OCI-LY1 (cell line): ENCODE results near the gene BRICD5.
"Not testable (repeated sequence)": the region's sequence is repeated elsewhere in the genome, so short reads cannot be mapped to it uniquely, and the experiment has no call there.

Experiments used
- H2AFZ ChIP-seq: fragments of 200-600 bp; sonication (generic), shearing (Covaris generic); 2 replicates; pipeline ENCODE4 v1.6.0; 2014; ENCODE audit warnings: antibody characterized with exemption, mild to moderate bottlenecking, low read length
- H3F3A ChIP-seq: fragments of 200-600 bp; sonication (generic), shearing (Covaris generic); 2 replicates; pipeline ENCODE4 v1.6.0; 2014; ENCODE audit warnings: mild to moderate bottlenecking, antibody characterized with exemption, low read length, moderate library complexity; ENCODE audit not compliant: insufficient read depth
- H3K27ac ChIP-seq: fragments of 200-600 bp; sonication (generic); 2 replicates; pipeline ENCODE4 v1.5.1; 2014; ENCODE audit warnings: low read length, mixed run types, mild to moderate bottlenecking, low read depth; ENCODE audit not compliant: poor library complexity, severe bottlenecking
- H3K27me3 ChIP-seq: fragments of 200-600 bp; sonication (generic); 2 replicates; pipeline ENCODE4 v1.6.0; 2014; ENCODE audit warnings: antibody characterized with exemption, mild to moderate bottlenecking, low read length, moderate library complexity; ENCODE audit not compliant: insufficient read depth
- H3K36me3 ChIP-seq: fragments of 200-600 bp; sonication (generic); 2 replicates; pipeline ENCODE4 v1.6.1; 2014; ENCODE audit warnings: mild to moderate bottlenecking, antibody characterized with exemption, low read length, moderate library complexity, mixed read lengths; ENCODE audit not compliant: insufficient read depth
- H3K4me1 ChIP-seq: fragments of 200-600 bp; sonication (generic); 2 replicates; pipeline ENCODE4 v1.5.1; 2014; ENCODE audit warnings: mild to moderate bottlenecking, low read length, moderate library complexity; ENCODE audit not compliant: insufficient read depth, severe bottlenecking
- H3K4me2 ChIP-seq: fragments of 200-600 bp; sonication (generic), shearing (Covaris generic); 2 replicates; pipeline ENCODE4 v1.6.1; 2014; ENCODE audit warnings: low read length
- H3K4me3 ChIP-seq: fragments of 200-600 bp; sonication (generic); 2 replicates; pipeline ENCODE4 v1.5.1; 2014; ENCODE audit warnings: low read length, low read depth, mild to moderate bottlenecking, mixed read lengths; ENCODE audit not compliant: poor library complexity, severe bottlenecking
- H3K79me2 ChIP-seq: fragments of 200-600 bp; shearing (Covaris generic); 2 replicates; pipeline ENCODE4 v1.6.1; 2016; ENCODE audit warnings: mixed run types, low read length, mixed read lengths; ENCODE audit not compliant: insufficient read depth
- H3K9ac ChIP-seq: fragments of 200-600 bp; sonication (generic), shearing (Covaris generic); 2 replicates; pipeline ENCODE4 v1.6.1; 2014; ENCODE audit warnings: mild to moderate bottlenecking, low read length, mixed read lengths
- H3K9me2 ChIP-seq: fragments of 200-600 bp; sonication (generic), shearing (Covaris generic); 2 replicates; pipeline ENCODE4 v1.6.1; 2014; ENCODE audit warnings: low read depth, mild to moderate bottlenecking, low read length, mixed read lengths
- H3K9me3 ChIP-seq: fragments of 200-600 bp; shearing (Covaris generic); 2 replicates; pipeline ENCODE4 v1.6.1; 2014; ENCODE audit warnings: low read length, mixed read lengths
- H4K20me1 ChIP-seq: fragments of 200-600 bp; sonication (generic), shearing (Covaris generic); 2 replicates; pipeline ENCODE4 v1.6.0; 2016; ENCODE audit warnings: mild to moderate bottlenecking, low read length; ENCODE audit not compliant: insufficient read depth
- EZH2 ChIP-seq: fragments of 200-600 bp; sonication (generic), shearing (Covaris generic); IDR thresholded peaks from 2 replicates; pipeline ENCODE4 v1.8.0; 2017; ENCODE audit warnings: borderline replicate concordance, mixed run types, mild to moderate bottlenecking, antibody characterized with exemption, low read length, moderate library complexity, mixed read lengths
- TF ChIP-seq, protein P1 (sequence below): fragments of 200-600 bp; sonication (generic), shearing (Covaris generic); IDR thresholded peaks from 2 replicates; pipeline ENCODE4 v1.5.1; 2017; ENCODE audit warnings: mild to moderate bottlenecking, antibody characterized with exemption, low read length, moderate library complexity, mixed read lengths

BRICD5 gene

DNA sequence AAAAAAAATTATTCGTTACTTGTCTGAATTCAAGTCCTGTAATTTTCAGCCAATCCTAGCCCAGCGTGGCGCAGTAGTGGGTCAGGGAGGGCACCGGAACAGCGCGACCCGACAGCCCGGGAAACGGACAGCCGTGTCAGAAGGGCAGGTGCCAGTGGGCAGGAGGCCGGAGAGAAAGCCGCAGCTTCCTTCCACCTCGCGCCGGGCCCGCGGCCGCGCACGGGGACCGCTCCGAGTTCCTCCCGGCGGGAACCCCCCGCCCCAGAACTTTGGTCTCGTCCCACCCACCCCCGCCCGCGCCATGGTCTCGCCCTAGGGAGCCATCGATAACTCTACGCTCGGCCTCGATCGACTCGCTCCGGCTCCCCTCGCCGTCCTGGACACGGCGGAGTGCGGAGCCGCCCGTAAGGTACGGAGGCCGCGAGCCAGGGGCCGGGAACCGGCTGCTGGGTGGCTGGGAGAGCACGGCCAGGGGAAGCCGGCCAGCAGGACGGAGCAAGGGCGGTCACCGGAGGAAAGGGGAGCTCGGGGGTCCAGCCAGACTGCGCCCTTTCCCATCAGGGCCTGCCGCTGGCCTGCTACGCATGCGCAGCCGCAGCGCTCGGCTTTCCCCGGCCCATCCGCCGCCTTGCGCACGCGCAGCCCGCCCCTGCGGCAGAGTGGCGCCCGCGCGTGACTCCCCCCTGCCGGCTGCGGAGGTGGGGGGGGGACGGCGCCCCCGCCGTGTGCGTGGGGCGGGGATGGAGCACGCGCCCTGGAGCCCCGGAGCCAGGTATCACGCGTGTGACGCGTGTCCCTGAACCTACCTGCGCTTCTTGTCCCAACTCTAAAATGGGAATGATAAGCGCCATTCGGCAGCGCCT, 5.3 kb downstream of the BRICD5 start, which contains the start of gene MLST8:
TSS of gene MLST8 (plus strand) at position 351 of the 863 bp plus-strand sequence. CDS start 632 bp downstream, outside the sequence.
- peak within 1 kb of the TSS; percentile 90 for H3K4me3 ChIP-seq
- no peaks in the 10 kb centered on the region for H3K79me2 ChIP-seq
- peaks cover 22% of the 10 kb centered on the region for H3K4me1 ChIP-seq
- no peaks in the 10 kb centered on the region for H3K9me2 ChIP-seq
- peaks cover 33% of the 10 kb centered on the region; the same call in 1 of the 2 replicates for H3K36me3 ChIP-seq
- no peaks in the 10 kb centered on the region; the same call in 1 of the 2 replicates for H3F3A ChIP-seq
- H3K9me3 ChIP-seq, result no peaks in the 10 kb centered on the region
- peaks cover 7% of the 10 kb centered on the region; the same call in 1 of the 2 replicates for H3K27me3 ChIP-seq
- peak within 1 kb of the TSS; percentile 96 for H3K4me2 ChIP-seq
- peak within 1 kb of the TSS; percentile 55 for H3K27ac ChIP-seq
- peak within 1 kb of the TSS; percentile 51; the same call in 1 of the 2 replicates for H2AFZ ChIP-seq
- H3K9ac ChIP-seq, result peak within 1 kb of the TSS; percentile 96
- no peaks in the 10 kb centered on the region for H4K20me1 ChIP-seq
- TF ChIP-seq, protein P1, sequence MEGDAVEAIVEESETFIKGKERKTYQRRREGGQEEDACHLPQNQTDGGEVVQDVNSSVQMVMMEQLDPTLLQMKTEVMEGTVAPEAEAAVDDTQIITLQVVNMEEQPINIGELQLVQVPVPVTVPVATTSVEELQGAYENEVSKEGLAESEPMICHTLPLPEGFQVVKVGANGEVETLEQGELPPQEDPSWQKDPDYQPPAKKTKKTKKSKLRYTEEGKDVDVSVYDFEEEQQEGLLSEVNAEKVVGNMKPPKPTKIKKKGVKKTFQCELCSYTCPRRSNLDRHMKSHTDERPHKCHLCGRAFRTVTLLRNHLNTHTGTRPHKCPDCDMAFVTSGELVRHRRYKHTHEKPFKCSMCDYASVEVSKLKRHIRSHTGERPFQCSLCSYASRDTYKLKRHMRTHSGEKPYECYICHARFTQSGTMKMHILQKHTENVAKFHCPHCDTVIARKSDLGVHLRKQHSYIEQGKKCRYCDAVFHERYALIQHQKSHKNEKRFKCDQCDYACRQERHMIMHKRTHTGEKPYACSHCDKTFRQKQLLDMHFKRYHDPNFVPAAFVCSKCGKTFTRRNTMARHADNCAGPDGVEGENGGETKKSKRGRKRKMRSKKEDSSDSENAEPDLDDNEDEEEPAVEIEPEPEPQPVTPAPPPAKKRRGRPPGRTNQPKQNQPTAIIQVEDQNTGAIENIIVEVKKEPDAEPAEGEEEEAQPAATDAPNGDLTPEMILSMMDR, result no peak; the same call in 1 of the 2 replicates
- no peak for TF ChIP-seq EZH2

DNA sequence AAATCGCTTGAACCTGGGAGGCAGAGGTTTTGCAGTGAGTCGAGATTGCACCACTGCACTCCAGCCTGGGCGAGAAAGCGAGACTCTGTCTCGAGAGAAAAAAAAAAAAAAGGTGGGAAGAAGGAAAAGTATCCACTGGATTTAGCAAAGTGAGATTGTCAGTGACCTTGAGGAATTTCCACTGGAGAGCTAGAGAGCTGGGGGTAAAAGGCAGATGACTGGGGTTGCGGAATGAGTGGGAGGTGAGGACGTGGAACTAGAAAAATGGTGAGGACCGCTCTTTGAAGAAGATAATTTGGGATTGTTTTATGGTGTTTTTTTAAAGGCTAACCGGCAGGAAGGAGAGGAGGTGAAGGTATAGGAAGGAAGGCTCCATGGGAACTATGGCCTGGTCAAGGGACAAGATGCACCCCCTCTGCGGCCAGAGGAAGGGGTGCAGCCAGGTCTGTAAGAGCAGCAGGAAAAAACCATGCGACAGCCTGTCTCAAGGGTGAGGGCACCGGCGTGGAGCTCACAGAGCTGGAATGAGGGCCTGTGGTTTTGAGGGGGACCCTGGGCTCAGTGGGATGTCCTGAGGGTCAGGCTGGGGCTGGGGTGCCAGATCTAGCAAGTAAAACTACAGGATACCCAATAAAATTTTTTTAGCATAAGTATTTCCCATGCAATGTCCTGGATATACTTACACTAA, 6.1 kb downstream of the BRICD5 start:
- no peaks in the 10 kb centered on the region for H3K9me2 ChIP-seq
- H3K27ac ChIP-seq, result no peak overlapping the region
- H3K9me3 ChIP-seq, result no peaks in the 10 kb centered on the region
- H3K4me1 ChIP-seq, result peaks cover 22% of the 10 kb centered on the region
- peaks cover 30% of the 10 kb centered on the region; the same call in 1 of the 2 replicates for H3K36me3 ChIP-seq
- H2AFZ ChIP-seq, result peak overlapping the region; percentile 51; the same call in 1 of the 2 replicates
- no peak for TF ChIP-seq EZH2
- TF ChIP-seq, protein P1, result no peak
- no peaks in the 10 kb centered on the region for H3K79me2 ChIP-seq
- peak overlapping the region; percentile 90 for H3K4me3 ChIP-seq
- H3K9ac ChIP-seq, result peak overlapping the region; percentile 96
- H4K20me1 ChIP-seq, result no peaks in the 10 kb centered on the region
- H3K27me3 ChIP-seq, result peaks cover 12% of the 10 kb centered on the region; the same call in 1 of the 2 replicates
- peak overlapping the region; percentile 96 for H3K4me2 ChIP-seq
- no peaks in the 10 kb centered on the region; the same call in 1 of the 2 replicates for H3F3A ChIP-seq

DNA sequence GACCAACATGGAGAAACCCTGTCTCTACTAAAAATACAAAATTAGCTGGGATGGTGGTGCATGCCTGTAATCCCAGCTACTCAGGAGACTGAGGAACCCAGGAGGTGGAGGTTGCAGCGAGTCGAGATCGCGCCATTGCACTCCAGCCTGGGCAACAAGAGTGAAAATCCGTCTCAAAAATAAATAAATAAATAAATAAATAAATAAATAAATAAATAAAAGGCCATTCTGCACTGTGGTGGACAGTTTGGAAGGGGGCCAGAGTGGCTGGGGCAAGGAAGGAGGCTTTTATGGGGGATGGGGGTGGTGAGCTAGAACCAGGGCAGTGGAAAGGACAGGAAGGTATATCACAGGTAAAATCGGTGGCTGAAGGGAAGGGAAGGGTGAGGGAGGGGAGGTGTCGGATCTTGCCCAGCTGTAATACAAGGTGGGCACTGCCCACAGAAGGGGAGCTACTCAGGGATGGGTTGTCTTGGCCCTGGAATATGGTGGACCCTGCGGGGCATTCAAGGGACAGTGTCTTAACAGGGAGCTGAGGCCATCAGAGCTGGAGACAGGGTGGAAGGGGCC, 7.5 kb downstream of the BRICD5 start:
- H3K9me3 ChIP-seq, H3K9me2 ChIP-seq, H2AFZ ChIP-seq, H3K27ac ChIP-seq, H3K9ac ChIP-seq, H3K79me2 ChIP-seq, H4K20me1 ChIP-seq, H3K4me2 ChIP-seq, H3K4me3 ChIP-seq, H3F3A ChIP-seq: not testable (repeated sequence)
- Histone ChIP-seq H3K4me1 (peaks cover 22% of the 10 kb centered on the region), H3K36me3 (peaks cover 16% of the 10 kb centered on the region; the same call in 1 of the 2 replicates), H3K27me3 (peaks cover 12% of the 10 kb centered on the region; the same call in 1 of the 2 replicates)
